HG03354 (cell line): ENCODE results near the gene MTPN.

ENCODE experiments used
- ATAC-seq: cut with Tn5 transposase; IDR thresholded peaks from one replicate; pipeline ENCODE4 v1.9.1; 2021; ENCODE audit warnings: mild to moderate bottlenecking; ENCODE audit not compliant: unreplicated experiment, poor library complexity, severe bottlenecking

Gene MTPN

DNA sequence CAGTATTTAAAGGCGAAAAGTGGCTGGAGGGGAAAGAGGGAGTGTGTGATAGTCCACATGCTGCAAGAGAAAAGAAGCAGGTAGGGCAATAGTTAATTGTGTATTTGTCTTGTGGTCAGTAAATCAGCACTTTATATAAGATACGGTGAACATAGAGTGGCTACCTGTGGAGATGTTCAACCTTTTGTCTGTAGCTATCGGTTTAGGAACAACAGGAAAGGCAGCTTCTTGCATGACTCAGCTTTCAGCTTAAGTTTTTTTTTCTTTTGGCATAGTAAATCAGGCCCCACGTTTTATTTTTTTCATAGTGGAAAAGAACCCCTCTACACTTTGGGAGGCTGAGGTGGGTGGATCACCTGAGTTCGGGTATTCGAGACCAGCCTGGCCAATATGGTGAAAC, 14.2 kb upstream of the MTPN start:
- no peak for ATAC-seq

DNA sequence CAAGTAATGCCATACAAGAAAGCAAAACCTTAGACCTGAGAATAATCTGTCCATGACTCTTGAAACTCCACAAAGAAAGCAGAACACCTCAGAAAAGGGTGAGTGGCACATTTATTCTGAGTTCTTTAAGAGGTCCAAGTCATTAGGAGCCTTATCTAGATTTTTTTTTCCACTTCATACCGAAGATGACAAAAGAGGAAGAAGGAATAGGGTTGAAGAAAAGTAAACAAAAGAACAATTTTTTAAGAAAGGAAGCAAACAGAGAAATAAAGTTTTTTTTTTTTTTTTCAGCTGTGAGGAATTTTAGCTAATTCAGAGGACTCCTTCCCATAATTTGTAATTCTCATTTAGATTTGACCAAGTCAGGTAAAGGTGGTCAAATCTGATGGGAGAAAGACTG, 13.1 kb upstream of the MTPN start:
- no peak for ATAC-seq

- no peak for ATAC-seq
Measured at GRCh38 chr7:135981958-135982646, 4.9 kb upstream of the MTPN start.

- peak; percentile 74 for ATAC-seq
Measured at GRCh38 chr7:135980665-135981180, 3.6 kb upstream of the MTPN start.

DNA sequence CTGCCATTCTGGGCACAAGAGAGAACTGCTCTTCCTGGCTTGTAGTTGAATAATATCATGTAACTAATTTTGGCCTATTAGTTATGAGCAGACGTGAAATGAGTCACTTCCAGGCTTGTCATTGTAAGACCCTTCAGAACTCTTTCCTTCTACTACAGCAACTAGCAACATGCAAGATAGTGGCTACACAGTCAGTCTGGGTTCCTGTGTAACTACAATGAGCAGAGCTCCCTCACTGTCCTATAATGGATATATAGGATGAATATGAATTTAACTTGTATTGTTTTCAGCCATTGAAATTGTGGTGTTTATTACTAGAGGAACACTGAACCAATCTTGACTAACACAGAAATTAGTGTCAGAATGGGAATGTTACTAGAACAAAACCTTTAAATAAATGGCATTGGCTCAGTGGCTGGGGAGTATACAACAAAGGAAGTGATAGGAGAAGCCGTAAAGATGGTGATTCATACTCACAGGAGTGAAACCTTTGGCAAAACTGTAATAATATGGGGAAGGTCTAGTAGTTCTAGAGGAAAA, 2.9 kb upstream of the MTPN start:
- ATAC-seq: peak; percentile 22

GRCh38 chr7:135979471-135980011, 2.4 kb upstream of the MTPN start:
- no peak for ATAC-seq

GRCh38 chr7:135978624-135979023, 1.5 kb upstream of the MTPN start:
- ATAC-seq: no peak

DNA sequence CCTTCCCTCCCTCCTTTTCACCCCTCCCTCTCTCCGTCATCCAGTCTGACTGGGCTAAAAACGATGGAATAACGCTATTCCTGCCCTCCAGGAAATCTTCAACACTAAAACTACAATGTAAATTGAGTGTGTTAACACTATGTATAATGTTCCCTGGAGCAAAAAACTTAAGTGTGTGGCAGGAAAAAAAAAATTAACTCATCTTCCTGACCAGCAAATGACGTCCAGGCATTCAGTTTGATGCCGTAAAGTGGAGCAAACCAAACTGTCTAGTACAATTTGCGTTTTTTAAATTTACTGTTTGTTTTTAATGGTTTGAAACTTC, 545 bp upstream of the MTPN start:
- no peak for ATAC-seq

DNA sequence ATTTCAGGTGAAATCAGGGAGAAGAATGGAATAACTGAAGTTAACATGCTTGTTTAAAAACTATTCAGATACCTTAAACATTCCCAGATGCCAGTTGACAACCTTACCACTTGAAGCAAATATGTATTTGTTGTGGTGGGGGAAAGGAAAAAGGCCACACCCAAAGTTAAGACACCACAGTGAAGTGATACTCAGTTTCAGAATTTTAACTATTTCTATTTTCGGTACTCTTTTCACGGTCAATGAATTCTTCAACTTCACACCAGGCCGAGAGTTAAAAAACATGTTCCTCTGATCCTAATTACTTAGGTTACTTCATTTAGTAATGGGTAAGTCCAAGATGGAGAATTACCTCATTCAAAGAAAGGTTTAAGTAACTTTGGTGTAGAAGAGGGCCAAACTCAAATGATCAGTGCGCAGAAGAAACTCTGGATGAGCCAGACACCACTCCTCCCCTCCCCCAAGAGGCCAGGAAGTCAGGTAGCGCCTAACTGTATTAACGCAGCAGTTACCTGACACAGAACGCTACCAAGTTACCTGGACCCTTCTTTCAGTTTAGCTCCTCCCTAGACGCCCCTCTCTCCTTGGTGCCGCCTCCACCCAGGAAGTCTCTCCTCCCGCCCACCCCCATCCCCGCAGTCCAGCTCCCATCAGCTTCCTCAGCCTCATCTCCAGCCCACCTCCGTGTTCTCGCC, 700 bp downstream of the MTPN start:
- peak; percentile 13 for ATAC-seq

DNA sequence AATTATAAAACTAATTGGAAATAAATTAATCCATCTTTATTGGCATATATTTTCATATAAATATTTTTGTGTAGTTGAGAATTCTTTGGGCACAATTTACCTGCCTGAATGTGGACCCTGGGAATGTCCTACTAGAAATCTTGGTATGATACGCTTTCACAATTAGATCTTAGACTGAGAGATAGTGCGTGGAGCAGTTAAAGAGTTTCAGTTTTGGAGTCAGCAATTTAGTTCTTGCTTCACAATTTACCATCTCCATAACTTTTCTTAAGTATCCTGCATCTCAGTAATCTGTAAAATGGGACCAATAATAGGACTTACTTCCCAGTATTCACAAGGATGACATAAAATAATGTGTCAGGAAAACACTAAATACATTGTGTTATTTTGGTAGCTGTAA, 2.0 kb downstream of the MTPN start:
- no peak for ATAC-seq

DNA sequence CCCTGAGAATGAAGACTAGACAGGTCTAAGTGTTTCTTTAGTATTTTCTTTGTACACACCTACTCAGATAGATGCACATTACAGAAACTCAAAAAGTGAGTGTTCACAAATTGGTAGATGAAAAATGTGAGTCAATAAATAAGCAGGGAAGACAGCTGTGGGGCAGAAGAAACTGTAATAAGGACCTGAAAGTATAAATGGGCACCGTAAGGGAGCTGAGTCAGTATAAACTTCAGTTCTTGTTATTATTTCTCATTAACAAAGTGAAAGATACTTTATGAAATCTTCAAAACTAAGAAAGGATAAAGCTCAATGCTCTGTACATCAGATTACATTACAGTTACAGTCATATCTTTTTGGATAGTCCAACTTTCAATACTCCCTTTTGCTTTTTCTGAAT, 2.5 kb downstream of the MTPN start:
- ATAC-seq: no peak

- peak; percentile 10 for ATAC-seq
Measured at GRCh38 chr7:135971366-135971725, 5.8 kb downstream of the MTPN start.

DNA sequence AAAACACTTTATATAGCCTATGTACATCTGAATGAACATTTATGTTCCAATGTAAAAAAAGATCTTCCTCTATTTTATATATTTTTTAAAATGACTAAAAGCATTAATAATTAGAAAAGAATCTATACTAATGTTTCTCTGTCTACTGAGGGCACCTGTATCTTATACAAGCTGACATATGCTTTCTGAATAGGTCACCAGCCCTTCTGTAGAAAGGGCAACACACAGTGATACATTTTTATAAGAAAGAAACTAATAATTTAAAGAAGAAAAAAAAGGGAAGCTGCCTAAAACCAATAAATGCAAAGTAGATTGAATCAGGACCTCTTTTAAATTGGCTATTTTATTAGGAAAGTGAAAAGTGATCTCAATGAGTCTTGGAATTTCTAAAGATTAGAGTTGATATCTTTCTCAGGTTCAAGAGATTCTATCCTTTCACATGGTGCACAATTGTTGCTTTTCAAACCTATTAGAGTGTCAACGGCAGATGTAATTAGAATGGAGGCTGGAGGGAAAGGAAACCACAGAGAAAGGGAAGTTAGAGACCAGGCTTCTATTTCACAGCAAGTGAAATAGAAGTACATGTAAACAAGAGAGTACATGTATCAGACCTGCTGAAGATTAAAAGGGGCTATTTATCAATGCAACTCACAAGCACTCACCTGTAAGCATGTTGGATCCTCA, 6.3 kb downstream of the MTPN start:
- ATAC-seq: peak; percentile 79

GRCh38 chr7:135970045-135970444, 7.1 kb downstream of the MTPN start:
- no peak for ATAC-seq

DNA sequence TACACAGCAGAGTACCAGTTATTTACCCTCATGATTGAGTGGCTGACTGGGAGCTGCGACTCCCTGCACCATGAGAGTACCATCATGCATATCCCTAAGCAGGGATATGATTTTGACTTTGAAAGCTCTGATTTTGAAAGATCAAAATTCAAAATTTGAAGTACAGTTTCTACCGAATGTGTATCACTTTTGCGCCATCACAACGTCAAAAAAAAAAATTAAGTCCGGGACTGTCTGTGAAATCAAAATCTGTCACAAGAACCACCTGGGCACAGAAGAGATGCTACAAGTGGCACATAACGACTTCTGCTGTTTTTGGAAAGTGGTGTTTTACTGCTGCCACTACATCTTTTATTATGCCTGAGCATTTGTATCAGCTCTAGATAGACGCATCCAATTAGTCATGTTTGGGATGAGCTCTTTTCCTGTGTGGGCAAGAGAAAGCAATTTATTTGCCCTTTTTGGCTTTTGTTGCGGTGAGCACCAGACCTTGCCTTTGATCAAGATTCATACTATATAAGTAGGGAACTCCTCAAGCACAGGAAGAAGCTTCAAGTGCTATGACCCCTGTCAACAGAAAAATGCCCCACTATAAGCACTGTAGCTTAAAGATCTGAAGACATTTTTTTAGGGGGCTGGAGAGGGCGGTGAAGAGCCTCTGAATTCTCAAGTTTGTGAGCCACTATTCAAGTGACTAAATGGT, 10.7 kb downstream of the MTPN start:
- ATAC-seq: no peak

DNA sequence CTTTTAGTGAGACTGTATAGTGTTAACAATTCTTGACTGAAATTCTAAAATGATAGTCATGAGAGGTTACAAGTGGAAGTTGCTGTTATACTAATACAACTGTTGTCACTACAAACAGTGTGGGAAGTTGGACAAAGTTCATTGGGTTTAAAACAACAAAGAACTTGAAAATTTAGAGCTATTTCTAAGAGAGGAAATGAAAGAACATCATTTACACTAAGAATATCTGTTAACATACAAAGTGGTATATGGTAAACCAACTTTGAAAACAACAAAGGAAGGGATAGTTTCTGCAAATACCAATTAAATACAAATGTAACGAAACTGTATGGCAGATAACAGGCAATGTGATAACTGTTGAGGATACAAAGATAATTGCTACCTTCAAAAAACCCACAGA, 11.6 kb downstream of the MTPN start:
- peak; percentile 54 for ATAC-seq

GRCh38 chr7:135964791-135965190, 12.4 kb downstream of the MTPN start:
- no peak for ATAC-seq

GRCh38 chr7:135964274-135964673, 12.9 kb downstream of the MTPN start:
- ATAC-seq: no peak

DNA sequence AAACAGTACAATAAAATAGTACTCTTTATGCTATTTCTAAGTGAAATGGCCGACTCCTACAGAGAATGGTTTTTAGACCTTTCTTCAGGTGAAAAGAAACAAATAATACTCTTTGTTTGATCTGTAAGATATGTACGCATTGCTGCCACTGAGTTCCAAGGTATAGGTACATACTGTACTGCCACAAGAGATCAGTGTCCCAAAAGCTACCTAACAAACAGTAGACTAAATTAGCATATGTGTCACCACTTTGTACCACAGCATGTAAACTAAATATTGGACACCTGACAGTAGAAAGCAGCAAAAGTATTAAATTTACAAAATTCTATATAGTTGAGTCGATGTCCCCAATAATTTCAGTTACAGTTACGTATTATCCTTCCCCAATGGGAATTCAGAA, 14.4 kb downstream of the MTPN start:
- no peak for ATAC-seq
